ENCODE measurements around the gene PLXNC1.
A peak's percentile ranks its signal among the peaks of the same experiment; 100 is the strongest.

The PLXNC1 gene

DNA sequence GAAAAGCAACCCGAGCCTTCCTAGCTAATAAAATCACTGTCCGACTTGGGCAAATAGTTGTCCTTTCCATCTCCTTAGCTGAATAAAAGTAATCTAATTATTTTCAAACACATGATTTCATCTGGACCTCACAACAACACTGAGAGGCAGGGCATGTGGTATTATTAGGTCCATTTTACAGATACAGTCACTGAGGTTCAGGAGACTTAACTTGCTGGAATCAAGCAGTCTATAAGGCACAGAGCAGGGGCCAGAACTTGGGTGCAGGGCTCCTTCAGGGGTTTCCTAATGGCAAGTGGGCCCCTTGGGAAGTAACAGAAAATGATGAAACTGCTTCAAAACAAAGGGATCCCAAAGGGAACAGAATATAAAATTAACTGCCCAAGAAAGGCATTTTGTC lies 15.5 kb downstream of the PLXNC1 start:
- Mint-ChIP-seq H3K27me3 (no peaks in the 10 kb centered on the region), H3K4me3 (no peak overlapping the region), H3K36me3 (peaks cover 47% of the 10 kb centered on the region), H3K9me3 (peaks cover 4% of the 10 kb centered on the region), H3K4me1 (peaks cover 54% of the 10 kb centered on the region), H3K27ac (peak overlapping the region; percentile 38)
- ATAC-seq = no peak

DNA sequence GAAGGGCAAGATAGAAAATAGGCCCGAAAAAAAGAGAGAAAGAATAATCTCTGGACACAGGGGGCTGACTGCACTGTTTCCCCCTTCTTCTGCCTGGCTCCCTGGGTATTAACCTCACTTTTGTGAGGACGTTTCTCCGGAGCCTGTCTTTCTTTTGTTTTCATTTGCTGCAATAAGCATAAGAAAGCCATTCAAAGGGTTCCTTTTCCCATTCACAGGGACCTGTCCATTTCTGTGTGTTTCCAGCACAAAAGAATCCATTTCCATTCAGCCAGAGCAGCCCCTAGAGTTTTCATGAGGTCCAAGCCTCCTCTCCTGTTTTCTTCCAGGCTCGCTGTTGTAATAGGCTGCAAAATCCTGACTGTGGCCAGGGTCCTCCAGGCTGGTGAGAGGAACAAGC lies 16.8 kb downstream of the PLXNC1 start:
- H3K4me1 Mint-ChIP-seq = peaks cover 44% of the 10 kb centered on the region
- peaks cover 4% of the 10 kb centered on the region for H3K9me3 Mint-ChIP-seq
- ATAC-seq = no peak
- H3K27ac Mint-ChIP-seq = peak overlapping the region; percentile 38
- no peaks in the 10 kb centered on the region for H3K27me3 Mint-ChIP-seq
- no peak overlapping the region for H3K4me3 Mint-ChIP-seq
- peaks cover 41% of the 10 kb centered on the region for H3K36me3 Mint-ChIP-seq

DNA sequence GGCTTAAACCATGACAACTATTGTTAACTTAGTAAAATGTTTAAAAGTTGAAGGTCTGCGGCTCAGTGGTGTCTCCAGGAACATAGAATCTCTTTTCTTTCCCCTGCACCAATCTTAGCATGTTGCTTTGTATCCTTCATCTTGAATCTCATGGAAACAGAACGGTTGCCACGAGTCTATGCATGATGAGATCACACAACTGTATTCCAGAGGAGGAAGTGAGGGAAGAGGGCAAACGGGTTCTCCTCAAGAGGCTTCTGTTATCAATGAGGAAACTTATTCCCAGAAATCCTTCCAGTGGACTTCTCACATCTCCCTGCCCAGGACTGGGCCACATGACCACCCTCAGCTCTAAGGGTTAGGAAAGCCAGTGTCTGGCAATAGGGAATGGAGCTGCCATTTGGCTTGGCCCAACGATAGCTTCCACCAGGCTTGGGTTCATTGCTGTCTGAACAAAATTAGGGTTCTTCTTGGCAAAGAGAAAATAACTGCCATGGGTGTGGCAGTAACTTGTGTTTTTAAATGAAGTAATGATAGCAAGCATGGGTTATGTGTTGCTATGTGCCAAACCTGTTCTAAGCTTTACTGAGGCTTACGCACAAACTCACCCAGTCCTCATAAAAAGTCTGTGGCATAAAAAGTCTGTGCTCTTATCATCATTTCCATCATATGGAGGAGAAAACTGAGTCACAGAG lies 17.4 kb downstream of the PLXNC1 start:
- H3K4me3 Mint-ChIP-seq = no peak overlapping the region
- peaks cover 42% of the 10 kb centered on the region for H3K36me3 Mint-ChIP-seq
- peaks cover 4% of the 10 kb centered on the region for H3K9me3 Mint-ChIP-seq
- H3K27me3 Mint-ChIP-seq = no peaks in the 10 kb centered on the region
- H3K27ac Mint-ChIP-seq = no peak overlapping the region
- no peak for ATAC-seq
- peaks cover 46% of the 10 kb centered on the region for H3K4me1 Mint-ChIP-seq

DNA sequence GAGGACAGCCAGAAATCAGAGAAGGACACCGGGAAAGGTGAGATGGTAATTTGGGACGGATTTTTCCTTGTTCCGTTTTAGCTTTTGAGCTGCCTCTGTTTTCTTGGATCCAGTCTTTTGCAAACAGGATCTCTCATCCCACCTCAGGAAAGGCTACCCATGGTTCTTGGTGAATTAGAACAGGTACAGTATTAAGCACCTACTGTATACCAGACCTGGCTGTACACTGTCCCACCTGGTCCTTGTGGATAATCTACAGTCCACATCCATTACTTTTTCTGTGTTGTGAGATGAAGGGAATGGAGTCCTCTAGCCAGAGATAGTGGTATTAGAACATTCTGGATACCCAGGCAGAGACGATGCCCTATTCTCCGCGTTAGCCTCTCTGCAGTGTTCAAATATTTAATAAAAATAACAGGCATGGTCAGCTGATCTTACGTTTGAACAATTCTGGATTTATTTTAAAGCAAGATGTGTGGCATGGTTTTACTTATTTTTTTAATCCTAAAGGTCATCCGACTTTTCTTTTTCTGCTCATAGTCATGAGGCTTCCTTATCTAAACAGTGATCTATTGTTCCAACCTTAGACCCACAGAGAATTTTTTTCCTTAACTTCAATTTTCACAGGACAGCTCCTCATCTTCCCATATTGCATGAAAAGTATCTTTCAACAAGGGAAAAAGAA lies 18.8 kb downstream of the PLXNC1 start:
- Mint-ChIP-seq H3K27ac (peak overlapping the region; percentile 17), H3K4me1 (peaks cover 48% of the 10 kb centered on the region), H3K27me3 (no peaks in the 10 kb centered on the region), H3K4me3 (no peak overlapping the region), H3K9me3 (peaks cover under 1% of the 10 kb centered on the region), H3K36me3 (peaks cover 40% of the 10 kb centered on the region)
- no peak for ATAC-seq

DNA sequence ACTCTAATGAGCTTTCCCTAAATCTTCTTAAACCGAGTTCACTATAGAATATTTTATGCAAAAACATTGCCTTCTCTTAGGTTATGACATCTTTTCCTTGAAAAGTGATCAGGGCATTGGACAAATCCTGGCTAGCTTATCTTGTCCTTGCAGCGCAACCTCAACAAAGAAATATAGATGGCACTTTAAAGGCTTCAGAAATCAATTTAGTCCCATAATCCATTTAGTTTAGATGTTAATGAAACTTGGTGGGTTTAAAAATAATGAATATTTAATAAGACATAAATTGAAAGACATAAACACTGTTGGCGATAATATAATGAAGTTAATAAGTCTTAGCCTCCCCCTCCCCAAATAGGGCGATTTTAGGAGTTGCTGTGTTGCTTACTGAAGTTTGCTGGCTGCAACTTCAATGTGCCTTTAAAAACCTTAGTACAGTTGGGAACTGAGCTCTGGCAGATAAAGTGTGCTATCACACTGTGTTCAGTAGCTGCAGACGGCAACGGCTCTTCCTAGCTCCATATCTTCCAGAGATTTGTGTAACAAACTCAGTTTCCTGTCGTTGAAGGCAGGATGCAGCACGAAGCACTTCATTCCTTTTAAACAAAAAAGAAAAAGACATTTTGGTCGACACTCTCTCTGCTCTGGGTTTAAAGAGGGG lies 19.5 kb downstream of the PLXNC1 start:
- Mint-ChIP-seq H3K27me3 (no peaks in the 10 kb centered on the region), H3K4me1 (peaks cover 45% of the 10 kb centered on the region)

DNA sequence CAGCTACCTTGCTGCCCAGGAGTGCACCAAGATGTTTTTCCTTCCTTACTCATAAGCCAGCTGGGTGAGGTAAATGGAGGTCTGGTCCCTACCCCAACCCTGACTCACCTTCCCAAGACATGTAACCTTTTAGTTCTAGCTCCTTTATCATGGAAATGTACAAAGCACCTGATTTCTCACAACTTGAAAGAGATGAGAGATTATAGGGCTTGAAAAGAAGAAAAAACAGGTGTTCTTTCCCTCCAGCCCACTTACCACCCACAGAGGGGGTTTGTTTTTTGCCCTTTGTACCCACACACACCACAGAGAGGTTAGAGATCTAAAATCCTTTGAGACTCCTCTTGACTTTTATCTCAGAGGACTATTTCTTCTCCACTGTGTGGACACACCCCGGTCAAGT lies 21.1 kb downstream of the PLXNC1 start:
- no peak for ATAC-seq
- Mint-ChIP-seq H3K4me1 (peaks cover 49% of the 10 kb centered on the region), H3K9me3 (no peaks in the 10 kb centered on the region), H3K36me3 (peaks cover 29% of the 10 kb centered on the region), H3K27me3 (no peaks in the 10 kb centered on the region), H3K27ac (no peak overlapping the region), H3K4me3 (no peak overlapping the region)

More for the DNA sequence above, 19.5 kb downstream of the PLXNC1 start:
- Mint-ChIP-seq H3K27ac (peak overlapping the region; percentile 17), H3K36me3 (peaks cover 33% of the 10 kb centered on the region), H3K4me3 (no peak overlapping the region), H3K9me3 (no peaks in the 10 kb centered on the region)
- no peak for ATAC-seq

DNA sequence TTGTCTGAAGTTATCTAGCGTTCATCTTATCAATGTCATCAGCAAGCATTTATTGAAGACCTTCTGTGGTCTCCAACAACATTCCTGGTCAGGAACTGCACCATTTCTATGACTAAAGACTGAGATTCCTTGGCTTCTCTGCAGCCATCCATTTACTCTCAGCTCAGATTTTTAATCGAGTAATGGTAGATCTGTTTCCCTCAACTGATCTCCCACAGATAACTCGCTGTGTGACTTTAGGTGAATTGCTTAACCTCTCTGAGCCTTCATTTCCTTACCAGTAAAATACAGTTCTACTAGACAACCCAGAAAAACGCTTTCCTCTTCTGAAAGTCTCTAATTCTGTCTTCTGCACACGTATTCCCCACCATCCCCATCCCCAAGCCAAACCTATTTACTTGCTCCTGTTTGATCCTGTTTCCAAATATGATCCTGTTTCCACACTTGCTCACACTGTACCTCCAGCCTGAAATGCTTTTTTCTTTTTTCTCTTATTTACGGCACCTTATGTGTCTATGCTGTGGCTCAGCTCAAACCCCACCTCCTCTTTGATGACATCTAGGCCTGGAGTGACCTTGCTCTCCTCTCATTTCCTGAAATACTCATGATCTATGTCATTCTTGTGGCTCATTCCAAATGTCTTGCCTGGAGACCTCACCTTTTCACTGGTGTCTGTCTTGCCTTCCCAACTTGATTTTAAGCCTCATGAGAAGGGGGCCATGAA lies 21.8 kb downstream of the PLXNC1 start:
- H3K36me3 Mint-ChIP-seq = peaks cover 29% of the 10 kb centered on the region
- H3K27ac Mint-ChIP-seq = no peak overlapping the region
- ATAC-seq = no peak
- peaks cover 49% of the 10 kb centered on the region for H3K4me1 Mint-ChIP-seq
- no peaks in the 10 kb centered on the region for H3K9me3 Mint-ChIP-seq
- H3K4me3 Mint-ChIP-seq = no peak overlapping the region
- no peaks in the 10 kb centered on the region for H3K27me3 Mint-ChIP-seq

DNA sequence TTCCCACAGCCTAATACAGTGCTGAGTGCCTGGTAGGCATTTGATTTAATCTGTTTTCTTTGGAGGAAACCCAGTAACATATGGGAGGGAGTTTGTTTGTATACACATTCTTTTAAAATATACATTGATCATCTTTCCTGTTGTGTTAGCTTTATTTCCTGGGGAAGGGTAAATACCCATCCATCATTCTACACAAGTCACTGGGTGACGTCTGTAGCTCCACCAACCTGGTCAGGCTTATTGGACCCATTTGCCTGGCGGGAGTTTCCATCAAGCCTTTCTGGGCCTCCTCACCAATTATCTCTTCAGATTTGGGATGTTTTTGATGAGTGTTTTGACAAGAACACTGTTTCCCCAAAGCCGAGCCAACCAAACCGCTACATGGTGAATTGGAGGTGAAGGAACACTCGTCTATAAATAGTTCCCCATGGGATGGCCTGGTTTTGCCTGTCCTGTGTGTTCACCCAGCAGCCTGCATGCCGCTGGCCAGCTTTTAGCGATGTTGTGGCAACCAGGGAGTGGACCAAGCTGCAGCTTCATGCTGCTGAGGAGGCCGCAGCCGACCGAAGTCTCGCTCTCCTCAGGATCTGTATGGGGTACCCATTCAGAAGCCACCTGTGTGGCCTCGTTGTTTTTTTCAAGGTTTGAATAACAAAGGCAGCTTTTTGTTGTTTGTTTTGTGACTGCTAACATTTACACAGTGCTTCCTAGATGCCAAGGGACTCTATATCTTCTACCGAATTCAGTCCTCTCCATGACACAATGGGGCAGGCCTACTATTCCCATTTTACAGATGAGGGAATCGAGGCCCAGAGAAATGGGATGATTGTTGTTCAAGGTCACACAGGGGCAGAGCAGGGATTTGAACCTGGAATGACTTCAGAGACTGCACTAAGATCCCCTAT lies 22.6 kb downstream of the PLXNC1 start:
- Mint-ChIP-seq H3K36me3 (peaks cover 29% of the 10 kb centered on the region), H3K9me3 (no peaks in the 10 kb centered on the region), H3K27me3 (no peaks in the 10 kb centered on the region), H3K4me1 (peaks cover 57% of the 10 kb centered on the region), H3K4me3 (no peak overlapping the region), H3K27ac (no peak overlapping the region)
- no peak for ATAC-seq

DNA sequence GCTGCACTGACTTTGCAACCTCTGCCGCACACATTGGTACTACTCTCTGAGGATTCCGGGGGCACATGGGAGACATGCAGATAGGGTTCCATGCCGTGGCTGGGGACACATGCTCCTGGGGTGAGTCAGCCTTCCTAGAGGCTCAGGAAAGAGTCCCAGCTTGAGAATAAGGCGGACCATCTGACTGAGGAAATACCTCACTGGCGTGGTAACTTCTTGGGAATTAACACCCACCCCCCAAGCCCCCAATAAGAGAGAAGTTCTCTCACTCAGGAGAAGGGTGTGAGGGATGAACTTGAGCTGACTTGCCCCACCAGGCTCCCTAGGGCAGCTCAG lies 23.2 kb downstream of the PLXNC1 start:
- Mint-ChIP-seq H3K36me3 (peaks cover 29% of the 10 kb centered on the region), H3K27me3 (no peaks in the 10 kb centered on the region), H3K4me3 (no peak overlapping the region), H3K4me1 (peaks cover 62% of the 10 kb centered on the region), H3K9me3 (no peaks in the 10 kb centered on the region), H3K27ac (no peak overlapping the region)
- no peak for ATAC-seq

DNA sequence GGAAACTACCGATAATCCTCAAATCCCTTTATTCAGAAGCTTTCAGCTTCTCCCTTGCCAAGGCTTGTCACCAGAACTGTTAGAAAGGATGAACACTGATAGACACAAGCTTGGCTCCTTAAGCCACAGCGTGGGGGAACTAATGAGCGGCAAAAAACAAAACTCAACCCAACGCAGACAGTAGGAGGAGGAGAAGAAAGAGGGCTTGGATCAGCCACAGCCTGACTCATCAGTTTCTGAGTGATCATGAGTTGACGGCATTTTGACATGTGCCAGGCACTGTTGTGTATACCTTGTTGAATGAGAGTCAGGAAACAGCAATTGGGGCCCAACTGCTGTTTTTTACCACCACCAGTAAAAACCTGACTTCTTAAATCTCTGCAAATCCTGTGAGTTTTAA lies 23.7 kb downstream of the PLXNC1 start:
- Mint-ChIP-seq H3K27me3 (no peaks in the 10 kb centered on the region), H3K27ac (no peak overlapping the region), H3K4me3 (no peak overlapping the region), H3K36me3 (peaks cover 29% of the 10 kb centered on the region), H3K9me3 (no peaks in the 10 kb centered on the region), H3K4me1 (peaks cover 63% of the 10 kb centered on the region)
- no peak for ATAC-seq

DNA sequence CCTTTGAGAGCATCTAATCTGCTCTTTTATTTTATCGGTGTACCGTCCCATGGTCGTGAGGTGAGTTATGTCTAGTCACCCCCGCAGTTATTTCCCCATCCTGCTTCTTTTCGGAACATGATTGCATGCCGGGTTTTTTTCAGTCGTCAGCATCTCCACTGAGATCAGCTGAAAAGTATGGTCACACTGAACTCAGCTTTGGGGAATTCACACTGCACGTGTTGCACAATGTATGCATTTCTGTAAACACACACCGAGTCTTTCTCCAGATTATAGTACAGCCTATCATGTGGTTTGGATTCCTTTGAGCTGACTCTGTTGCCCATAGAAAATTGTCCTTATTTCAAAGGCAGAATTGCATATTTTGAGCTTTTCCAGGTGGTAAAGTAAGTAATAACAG lies 24.6 kb downstream of the PLXNC1 start:
- H3K9me3 Mint-ChIP-seq = peaks cover 5% of the 10 kb centered on the region
- H3K27me3 Mint-ChIP-seq = no peaks in the 10 kb centered on the region
- peaks cover 71% of the 10 kb centered on the region for H3K4me1 Mint-ChIP-seq
- ATAC-seq = peak; percentile 22
- H3K36me3 Mint-ChIP-seq = peaks cover 33% of the 10 kb centered on the region
- no peak overlapping the region for H3K27ac Mint-ChIP-seq
- H3K4me3 Mint-ChIP-seq = no peak overlapping the region

DNA sequence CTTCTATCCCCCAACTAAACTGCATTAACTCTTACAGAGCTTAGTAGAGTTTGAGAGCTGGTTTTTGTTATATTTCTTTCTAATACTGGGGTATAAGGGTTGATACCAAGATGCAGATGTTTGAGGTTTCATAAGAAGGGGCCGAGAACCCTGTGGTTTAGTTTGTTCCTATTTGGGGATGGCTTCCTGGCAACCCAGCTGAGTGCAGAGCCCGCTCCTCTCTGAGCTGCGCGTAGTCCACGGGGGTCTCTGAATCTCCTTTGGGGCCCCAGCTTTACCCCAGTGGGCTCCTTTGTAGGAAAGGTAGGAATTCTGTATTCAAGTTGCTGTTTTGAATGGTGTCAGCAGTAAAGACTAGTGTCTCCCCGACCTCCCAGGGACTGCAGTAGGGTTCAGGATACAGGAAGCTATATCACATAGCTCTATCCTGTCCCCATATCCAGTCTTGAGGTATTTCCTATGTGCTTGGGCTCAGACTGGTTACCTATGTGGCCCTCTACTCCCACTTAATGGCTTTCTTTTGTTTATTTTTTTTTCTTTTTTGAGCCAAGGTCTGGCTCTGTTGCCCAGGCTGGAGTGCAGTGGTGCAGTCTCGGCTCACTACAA lies 25.4 kb downstream of the PLXNC1 start:
- H3K27ac Mint-ChIP-seq = peak overlapping the region; percentile 71
- peaks cover 9% of the 10 kb centered on the region for H3K9me3 Mint-ChIP-seq
- peak; percentile 63 for ATAC-seq
- H3K27me3 Mint-ChIP-seq = no peaks in the 10 kb centered on the region
- peaks cover 33% of the 10 kb centered on the region for H3K36me3 Mint-ChIP-seq
- peaks cover 69% of the 10 kb centered on the region for H3K4me1 Mint-ChIP-seq
- H3K4me3 Mint-ChIP-seq = peak overlapping the region; percentile 50

DNA sequence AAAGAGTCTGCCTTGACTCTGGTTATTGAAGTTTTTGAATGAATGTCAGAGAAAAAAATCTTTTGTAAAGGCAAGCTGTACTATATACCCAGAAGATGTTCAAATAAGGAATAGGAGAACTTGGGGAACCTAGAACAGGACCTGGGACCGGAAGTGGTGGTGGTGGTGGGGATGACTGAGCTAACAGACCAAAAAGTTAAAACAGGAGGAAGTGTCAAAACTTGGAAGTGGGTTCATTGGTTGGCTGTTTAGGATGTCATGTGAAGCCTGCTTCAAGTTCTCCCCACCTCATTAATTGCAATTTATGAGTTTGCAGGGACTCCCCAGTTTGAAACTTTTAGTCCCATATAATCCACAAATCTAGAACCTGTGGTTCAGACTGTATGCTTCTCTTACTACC lies 26.2 kb downstream of the PLXNC1 start:
- Mint-ChIP-seq H3K27ac (peak overlapping the region; percentile 71), H3K4me3 (peak overlapping the region; percentile 30), H3K27me3 (no peaks in the 10 kb centered on the region), H3K4me1 (peaks cover 67% of the 10 kb centered on the region), H3K36me3 (peaks cover 35% of the 10 kb centered on the region), H3K9me3 (peaks cover 9% of the 10 kb centered on the region)
- ATAC-seq = peak; percentile 72
